GM12875 (cell line): ENCODE data around the gene FNDC3A.

Experiments
- H3K4me3 ChIP-seq: one replicate; pipeline ENCODE4 v1.5.1; 2011; ENCODE audit warnings: low read depth, low read length, control low read depth
- TF ChIP-seq, protein P1 (sequence below): IDR thresholded peaks from 2 replicates; pipeline ENCODE4 v1.5.1; 2011; ENCODE audit warnings: low read depth, mild to moderate bottlenecking, control low read depth, inconsistent platforms, low read length, moderate library complexity, borderline replicate concordance; ENCODE audit not compliant: insufficient read depth

The FNDC3A gene

DNA sequence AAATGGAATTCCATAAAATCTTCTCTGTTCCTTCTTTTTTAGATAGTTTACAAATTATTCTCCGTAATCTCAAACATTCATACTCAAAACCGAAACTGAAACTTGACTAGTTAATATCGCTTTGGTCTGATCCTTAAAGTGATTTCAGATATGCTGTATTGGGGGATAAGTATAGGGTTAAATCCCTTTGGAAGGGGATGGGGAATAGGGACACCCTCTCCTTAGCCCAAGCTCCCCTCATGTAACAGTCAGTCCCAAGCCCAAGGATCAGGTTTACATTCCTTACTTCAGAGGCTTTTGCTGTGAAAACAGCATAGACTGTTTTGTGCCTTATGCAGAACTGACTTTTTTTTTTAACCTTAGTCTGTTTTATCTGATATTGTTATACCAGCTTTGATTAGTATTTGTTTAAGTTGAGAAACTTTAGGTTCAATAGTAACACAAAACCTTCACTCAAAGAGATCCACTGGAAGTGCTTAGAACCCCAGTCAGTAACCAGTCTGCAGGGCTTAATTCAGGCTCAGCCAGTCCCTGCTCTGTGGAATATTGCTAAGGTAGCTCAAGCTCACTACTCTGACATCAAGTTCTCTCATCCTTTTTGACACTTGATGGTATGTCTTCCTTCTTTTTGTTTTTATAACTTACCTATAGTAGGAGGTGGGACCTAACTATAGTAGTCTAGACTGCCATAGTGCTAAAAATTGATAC is 282.5 kb downstream of the FNDC3A start:
- TF ChIP-seq, protein P1, sequence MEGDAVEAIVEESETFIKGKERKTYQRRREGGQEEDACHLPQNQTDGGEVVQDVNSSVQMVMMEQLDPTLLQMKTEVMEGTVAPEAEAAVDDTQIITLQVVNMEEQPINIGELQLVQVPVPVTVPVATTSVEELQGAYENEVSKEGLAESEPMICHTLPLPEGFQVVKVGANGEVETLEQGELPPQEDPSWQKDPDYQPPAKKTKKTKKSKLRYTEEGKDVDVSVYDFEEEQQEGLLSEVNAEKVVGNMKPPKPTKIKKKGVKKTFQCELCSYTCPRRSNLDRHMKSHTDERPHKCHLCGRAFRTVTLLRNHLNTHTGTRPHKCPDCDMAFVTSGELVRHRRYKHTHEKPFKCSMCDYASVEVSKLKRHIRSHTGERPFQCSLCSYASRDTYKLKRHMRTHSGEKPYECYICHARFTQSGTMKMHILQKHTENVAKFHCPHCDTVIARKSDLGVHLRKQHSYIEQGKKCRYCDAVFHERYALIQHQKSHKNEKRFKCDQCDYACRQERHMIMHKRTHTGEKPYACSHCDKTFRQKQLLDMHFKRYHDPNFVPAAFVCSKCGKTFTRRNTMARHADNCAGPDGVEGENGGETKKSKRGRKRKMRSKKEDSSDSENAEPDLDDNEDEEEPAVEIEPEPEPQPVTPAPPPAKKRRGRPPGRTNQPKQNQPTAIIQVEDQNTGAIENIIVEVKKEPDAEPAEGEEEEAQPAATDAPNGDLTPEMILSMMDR: no peak
- H3K4me3 ChIP-seq: peak overlapping the region; percentile 10
